Measurements from ENCODE around the gene RAP1A.

RAP1A gene

DNA sequence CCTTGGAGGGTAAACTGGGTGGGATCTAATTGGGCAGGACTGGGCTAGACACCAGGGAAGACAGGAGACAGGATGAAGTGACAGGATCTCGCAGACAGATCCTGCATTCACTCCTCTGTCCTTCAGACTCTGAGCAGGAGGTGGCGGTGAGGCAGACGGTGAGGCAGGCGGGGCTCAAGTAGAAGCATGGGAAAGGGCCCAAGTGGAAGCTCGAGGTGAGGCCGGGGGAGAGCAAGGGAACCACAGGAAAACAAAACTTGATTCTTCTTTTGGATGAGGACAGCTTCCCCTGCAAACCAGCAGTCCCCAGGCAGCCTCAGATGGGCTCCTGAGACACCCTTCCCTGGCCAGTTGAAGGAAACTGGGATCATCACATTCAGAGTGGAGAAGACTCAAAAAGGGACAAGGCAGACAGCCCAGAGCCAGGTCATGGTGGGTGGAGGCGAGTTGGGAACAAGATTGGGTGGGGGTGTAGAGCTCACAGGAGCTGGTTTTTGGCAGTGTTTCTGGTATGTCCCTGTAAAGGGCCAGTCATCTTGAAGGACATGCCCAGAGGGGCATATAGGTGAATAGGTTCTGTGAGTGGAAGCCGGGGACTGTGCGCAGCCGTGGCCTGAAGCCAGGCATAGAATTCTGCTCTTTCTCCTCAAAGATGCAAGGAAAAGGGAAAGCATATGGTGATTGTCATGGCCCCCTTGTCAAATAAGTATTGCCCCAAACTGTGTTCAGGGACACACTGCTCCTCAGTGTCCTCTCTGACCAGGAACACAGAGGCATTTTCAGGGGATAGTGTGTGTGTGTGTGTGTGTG lies 101.6 kb downstream of the RAP1A start:
- DNase-seq, result no peak

DNA sequence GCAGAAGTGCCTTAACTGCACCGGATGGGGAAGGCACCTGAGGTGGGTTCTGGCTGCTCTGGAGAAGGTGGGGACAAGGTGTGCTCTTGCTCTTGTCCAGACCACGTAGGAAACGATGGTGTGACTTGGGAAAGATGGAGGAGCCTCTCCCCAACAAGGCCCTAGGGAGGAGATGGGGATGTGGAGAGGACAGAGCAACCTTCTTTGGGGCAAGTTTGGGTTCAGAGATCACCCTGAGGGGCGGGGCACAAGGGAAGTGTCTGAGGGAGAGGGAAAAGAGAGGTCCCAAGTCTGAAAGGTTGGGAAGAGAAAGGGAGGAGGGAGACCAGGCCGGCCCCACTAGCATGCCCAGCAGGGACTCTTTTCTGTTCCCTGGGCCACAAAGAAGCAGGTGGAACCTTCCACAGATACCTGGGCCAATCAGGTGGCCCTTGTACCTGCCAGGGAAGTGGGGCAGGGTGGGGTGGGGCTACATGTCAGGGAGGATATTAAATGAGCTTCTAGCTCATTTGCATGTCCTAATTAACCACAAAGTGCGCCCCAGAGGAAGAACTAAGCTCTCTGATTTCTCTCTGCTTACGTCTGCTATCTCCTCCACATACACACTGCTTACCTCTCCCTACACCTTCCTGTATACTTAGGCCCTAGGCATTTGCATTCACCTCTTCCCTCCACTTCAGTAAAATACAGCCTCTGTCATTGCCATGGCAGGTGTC lies 103.7 kb downstream of the RAP1A start:
- no peak for DNase-seq

DNA sequence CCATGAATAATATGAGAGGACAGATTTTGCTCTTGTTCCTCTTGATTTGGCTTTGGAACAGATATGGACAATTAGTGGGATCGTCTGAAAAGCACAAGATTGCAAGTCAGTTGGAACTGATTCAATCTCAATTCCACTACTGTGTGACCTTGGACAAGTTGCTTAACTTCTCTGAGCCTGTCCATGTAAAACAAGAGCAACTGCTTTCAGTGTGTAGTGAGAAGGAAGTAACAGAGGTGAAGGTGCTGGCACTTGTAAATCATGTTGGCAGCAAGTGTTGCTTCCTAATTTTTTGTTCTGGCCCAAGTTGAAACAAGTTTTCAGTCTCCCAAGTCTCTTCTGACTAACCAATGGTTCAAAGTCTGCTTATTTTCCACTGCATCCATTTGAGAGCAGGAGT lies 104.3 kb downstream of the RAP1A start:
- no peak for DNase-seq

DNA sequence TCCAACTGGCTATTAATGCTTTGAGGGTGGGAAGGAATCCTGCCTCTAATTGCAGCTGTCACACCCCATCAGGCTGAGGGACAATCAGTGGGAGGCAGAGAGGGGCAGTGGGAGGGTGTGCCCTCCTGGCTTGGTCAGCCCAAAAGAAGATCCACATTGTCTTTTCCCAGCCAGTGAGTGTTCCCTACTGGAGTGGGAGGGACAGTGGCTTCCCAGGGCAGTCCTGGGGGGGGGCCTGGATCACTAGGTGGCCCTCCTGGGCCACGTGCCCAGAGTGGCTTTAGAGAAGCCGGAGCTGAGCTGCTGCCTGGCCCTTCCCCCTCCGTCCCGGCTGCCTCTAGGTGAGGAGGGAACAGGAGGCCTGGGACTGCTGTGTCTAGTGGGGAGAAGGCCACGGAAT lies 105.6 kb downstream of the RAP1A start:
- DNase-seq, result no peak

DNA sequence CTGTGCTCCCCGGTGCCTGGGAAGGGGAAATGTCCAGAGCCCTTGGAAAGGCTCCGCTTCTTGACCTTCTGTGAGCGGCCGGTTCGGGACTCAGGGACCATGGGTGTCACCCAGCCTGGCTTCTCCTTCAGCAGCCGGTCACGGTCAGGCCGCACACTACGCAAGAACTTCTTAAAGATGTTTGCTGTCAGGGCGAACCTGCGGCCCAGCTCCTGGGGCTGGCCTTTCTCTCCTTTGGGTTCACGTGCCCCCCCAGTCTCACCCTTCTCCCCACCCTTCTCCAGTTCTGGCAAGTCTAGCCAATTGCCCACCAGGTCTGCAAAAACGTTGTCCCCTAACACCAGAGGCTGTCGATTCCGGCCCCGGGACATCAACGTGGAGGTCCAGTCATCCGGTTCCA lies 107.5 kb downstream of the RAP1A start:
- no peak for DNase-seq

DNA sequence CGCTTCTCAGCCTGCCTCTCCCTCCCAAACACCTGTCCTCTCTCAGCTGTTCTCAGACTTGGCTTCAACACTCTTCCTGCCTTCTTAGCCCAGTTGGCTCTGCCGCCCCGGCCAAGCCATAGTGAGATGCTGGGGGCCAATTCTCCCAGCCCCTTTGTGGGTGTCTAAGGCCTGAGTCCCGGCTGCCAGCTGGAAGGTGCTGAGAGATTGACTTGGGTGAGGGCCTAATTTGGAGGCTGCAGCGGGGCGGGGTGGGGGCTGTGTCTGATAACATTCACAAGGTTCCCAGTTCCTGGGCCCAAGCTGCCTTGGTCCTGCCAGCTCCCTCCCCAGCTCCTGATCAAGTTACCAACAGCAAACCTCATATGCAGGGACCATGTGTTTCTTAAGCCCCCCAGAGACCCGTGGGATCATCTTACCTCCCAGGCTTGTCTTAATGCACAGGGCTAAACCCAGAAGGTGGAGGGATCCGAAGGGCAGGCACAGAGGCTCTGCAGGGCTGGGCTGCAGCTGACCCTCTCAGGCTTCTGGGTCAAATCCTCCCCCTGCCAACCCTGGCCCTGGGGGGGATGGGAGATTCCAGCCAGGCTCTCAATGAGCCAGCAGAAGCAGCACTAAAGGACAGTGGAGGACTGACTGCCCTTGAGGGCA lies 109.8 kb downstream of the RAP1A start:
- no peak for DNase-seq

DNA sequence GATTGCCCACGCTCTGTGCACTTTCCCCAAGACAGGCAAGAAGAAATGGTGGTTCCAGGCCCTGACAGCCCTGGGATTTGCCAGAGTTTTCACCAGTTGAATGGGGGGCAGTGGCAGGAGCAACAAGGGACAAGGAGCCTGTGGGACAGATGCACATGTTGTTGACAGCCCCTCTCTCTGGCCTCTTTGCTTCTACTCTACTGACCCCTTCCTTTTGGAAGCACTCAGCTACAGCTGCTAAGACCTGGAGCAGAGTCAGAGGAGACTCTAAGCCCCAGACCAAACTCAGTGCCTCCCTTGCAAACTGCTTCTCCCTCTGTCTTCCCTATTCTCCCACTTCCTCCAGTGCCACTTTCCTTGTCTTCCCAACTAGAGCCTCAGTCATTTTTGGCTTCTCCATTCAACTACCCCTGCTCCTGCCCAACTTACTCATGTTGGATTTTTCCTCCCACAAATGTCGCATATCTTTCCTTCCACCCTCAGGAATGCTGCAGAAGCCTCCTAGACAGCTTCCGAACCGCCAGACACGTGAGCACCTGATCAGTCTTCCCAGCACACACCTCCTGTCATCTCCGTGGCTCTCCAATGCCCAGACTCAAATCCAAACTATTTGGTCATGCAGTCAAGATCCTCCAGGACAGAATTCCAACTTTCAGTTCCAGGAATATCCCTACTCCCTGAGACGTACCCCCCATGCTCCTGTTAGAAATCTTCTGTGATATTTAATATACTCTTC lies 110.5 kb downstream of the RAP1A start:
- DNase-seq, result no peak

DNA sequence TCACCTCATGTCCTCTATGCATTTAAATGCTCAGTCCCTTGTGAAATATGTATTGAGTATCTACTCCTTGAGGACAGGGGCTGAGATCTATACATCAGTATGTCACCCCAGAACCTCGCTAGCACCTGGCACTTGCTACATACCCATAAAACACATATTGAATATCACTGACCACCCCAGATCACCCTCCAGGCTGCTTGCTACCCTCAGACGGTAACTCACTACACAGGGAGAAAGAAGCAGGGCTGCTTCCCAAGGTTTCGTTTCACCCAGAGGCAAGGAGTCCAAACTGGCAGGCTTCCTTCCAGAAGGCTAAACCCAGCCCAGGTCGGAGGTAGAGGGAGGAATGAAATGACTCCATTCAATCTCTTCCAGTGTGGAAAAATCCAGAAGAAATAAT lies 111.1 kb downstream of the RAP1A start:
- no peak for DNase-seq

DNA sequence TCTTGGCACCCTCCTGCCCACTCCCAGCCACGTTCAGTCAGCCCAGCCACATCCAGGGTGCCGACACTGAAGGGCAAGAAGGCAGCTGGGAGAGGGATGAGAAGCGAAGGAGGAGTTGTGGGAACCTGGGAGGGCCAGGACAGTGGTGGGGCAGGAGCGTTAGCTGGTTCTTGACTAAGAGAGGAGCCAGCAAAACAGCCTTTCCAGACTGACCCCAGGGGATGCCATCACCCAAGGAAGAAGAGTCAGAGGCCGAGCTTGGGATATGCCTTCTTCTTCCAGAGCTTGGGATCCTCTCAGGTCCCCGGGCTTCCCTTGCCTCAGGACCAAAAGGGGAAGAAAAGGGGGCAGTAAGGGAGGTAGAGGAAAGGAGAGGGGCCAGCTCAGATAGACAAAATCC lies 112.4 kb downstream of the RAP1A start:
- no peak for DNase-seq

DNA sequence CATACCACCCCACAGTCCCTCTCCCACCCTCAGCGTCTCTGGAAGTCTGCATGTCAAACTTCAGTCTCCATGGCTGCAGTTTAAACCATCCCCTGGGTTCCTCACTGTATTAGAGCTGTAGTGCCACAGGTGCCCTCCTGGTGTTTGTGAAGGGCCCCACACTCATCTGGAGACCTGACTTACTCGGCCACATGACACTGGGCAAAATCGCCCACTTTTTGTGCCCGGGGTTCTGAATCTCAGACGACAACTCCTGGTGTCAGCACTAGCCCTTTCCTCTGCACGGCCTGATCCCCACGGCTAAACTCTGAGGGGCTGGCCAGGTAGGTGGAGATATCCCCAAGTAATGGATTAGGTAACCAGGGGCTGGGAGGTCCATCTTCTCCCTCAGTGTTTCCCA lies 113.1 kb downstream of the RAP1A start:
- DNase-seq, result no peak

DNA sequence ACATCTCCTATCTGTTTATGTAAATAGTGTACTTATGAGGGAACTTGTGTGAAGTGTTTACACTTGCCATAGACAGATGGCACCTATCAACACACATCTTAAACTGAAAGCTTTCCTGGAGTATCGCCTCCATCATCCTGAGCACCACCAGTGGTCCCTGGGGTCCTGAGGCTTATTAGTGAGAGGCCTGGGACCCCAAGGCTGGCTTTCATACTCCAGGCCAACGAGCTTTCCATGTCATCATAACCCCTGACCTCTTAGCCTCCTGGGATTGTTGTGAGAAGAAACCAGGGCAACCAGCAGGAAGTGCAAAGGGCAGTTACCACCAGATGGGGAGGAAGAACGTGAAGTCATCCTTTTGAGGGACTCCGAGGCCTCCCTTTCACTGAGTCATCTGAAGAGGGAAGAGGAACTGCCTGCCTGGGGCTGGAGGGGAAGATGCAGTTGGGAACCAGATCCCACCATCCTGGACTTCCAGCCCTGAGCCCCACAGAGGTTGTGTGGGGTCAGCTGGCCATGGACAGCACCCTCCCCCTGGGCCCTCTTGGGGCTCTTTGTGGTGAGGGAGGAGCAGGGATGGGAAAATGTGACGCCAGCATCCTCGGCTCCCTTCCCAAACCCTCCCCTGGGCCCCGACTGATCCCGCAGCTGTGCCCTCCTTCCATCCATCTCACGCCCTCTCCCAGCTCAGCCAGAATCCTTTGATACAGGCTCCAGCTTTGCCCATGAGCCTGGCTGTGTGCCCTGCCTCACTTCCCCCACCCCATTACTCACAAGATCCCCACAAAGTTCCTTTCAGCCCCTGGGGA lies 113.8 kb downstream of the RAP1A start:
- no peak for DNase-seq

DNA sequence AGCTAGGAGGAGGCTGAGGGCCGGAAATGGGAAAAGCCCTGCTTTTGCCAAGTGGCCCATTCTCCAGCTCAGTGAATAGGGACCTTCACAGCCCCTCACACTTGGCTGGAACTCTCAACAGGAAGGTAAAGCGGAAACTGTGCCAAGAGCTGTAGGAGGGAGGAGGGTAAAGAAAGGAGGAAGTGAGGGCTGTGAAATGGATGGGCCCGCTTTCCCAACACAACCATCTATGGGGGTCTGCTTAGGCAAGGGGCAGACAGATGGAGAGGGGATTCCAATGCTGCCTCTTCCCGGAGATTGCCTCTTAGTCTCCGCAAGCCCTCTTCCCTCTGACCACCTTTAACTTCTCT lies 114.4 kb downstream of the RAP1A start:
- no peak for DNase-seq

DNA sequence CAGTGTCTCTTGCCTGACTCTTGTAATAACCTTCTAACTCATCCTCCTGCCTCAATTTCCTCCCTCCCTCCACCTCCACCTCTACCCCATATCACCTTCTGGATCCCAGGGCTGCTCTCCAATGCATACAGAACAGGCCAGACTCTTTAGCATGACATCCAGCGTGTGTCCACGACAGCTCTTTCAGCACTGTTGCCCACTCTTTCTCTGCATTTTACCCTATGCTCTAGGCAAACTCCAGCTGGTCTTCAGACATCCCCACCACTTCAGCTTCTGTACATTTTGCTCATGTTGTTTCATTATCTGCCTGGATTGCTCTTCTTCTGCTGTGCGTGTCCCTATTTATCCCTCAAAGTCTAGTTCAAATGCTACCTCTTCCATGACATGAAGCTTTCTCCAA lies 114.8 kb downstream of the RAP1A start:
- DNase-seq, result no peak

DNA sequence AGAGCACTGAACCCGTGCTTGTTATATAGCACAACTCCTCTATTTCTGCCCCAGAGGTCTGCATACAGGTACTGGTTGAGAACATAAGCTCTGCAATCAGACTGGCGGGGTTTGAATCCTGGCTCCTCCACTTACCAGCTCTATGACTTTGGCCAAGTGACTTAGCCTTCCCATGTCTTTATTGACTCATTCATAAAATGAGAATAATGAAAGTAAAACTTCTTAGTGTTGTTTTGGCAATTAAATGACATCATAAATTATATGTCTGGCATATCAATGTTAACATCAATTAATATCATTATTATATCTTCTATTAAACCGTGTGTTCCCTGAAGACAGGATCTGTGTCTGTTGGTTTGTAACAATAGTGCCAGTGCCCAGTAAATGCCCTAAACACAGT lies 115.3 kb downstream of the RAP1A start:
- DNase-seq, result no peak

DNA sequence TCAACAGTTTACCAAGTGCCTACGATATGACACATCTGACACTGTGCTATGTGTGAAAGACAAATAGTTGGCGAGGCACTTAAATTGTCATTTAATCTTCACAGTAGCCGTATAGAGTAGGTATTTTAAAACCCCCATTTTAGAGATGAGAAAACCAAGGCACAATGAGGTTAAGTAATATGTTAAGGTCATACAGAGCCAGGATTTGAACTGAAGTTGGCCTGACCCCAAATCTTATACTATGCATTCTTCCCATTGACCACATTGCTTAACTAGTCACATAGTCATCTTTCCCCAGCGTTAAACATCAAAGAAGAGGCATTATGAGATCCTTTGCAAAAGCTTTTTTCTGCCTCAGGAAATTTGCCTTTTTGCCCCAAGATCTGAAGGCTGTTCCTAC lies 115.7 kb downstream of the RAP1A start:
- no peak for DNase-seq

DNA sequence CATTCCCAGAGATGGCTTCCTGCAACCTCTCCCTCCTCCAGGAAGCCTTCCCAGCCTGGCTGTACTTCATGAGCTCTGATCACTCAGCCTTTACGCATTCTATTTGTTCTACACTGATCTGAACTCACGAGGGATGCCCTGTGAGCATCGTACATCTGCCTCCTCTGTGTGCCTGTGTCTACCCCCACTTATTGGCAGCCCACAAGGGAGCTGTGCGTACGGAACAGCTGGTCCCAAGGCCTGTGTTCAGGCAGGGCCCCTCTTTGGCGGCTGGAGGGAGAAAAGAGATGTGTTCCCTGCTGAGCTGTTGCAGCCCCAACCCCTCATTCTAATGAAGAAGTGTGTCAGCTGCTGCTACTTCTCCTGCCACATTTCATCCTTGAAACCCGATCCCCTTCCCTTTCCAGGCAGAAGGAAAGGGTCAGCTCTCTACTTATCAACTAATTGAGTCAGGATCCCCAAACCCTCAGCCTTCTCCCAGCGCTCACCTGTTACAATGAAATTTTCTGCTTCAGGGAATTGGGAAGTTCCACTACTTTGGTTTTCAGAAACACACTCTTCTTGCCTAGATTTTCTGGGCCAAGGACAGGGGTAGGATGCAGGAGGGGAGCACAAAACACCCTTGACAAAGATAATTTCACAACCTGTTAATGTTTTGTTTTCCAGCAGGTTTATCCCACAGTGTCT lies 116.4 kb downstream of the RAP1A start:
- no peak for DNase-seq

DNA sequence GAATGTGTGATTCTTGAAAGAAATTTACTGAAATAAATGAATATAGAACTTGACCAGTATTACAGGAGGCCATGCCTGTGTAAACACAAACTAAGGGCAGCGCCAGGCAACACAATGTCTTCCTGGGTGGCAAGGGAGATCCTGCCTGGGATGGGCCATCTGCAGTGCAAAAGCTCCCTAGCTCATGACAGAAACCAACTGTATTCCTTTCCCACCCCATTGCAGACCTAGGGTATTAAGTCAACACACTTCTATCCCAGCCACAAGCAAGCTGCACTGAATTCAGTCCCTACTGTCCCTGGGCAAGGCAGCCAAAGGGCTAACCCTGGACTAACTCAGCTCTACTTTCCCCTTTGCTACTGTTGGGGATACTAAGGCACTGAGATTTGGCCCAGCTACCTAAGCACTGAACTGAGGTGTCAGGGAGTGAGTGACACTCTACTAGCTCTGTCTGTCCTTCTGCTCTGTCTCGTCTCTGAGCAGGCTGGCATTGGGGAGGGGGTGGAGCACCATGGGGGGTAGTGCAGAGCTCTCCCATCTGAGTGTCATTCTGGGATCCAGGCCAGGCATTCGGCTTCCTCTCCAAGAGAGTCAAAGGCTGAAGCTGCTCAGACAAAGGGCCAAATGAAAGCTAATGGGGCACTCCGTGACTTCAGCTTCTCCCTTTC lies 117.1 kb downstream of the RAP1A start:
- no peak for DNase-seq

DNA sequence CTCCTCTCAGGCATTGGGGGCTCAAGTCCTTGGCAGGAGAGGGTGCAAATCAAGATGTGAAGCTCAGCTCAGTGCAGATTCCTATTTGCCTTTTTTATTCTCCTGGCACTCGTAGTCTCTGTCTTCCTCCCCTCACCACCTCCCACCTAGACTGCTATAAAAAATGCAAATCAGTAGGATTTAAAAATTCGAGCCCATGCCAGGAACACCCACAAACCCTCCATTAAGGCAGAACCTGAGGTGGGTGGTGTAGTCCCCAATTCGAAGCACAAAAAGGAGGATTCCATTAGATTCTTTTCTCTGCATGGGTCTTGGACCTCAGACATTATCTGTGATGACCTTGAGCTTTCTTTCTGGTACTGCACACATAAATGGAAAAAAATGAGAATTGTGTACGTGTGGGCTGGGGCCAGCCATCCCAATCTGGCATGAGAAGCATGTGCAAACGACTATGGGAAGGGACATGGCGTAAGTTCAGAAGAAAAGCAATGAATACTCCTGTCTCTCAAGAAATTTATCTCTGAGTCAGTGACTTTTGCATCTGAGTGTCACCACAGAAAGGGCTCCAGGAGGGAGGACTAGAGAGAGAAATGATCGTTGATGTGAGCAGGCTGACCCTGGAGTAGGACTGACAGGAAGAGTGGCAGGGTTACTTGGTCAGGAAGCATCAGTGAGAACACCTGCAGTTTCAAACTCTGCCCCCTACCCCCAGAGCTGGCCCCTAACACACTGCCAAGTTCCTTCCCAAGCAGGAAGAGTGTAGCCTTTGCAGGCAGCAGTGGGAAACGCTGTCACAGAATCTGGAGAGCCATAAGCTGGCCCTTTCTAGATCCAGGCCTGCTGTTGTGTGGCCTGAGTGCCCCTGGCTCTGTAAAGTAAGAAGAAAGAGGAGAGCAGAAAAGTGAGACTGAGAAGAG lies 117.9 kb downstream of the RAP1A start:
- no peak for DNase-seq

DNA sequence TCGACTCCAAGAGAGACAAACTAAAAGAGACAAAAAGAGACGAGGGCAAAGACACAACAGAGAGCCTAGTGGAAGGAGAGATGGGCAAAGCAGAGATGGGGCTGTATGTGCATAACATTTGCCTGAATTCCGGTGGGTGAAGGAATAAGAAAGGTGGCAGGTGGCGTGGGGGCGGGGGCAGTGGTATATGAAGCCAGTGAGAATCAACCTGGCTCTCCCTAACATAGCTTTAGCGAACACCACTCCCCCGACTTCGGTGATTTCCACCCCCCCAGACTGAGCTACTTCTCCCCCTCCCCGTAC lies 118.5 kb downstream of the RAP1A start:
- DNase-seq, result no peak

DNA sequence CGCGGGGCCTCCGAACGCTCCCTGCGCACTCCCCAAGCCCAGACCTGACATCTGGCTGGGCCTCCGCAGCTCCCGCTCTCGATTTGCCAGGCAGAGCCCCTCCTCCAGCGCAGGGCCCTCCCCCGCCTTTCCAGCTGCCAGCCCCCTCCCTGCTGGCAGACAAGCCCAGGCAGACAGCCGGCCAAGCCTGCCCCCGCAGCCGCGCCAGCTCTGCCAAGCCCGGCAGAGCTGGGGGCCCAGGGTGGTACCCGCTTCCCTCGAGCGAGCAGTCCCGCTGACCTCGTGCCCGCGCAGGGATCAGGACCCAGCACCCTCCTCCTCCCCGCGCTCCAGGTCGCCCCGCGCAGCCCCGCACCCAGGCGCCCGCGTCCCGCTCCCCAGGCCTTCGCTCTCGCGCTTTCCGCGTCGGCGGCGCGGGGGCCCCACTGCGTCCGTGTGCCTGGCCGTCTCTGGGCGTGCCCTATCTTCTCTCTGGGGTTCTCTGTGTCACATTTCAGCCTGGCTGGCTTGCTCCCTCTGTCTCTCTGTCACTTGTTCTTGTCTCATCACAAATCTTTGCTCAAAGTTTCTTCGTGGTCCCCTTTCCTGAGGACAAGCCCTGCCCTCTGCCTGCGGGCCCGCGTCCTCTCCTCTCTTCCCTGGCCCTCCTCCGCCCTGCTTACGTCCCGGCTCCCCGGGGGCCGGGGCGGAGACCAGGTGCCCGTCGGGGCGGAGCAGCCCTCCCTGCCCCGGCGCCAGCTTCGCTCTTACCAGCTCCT lies 119.0 kb downstream of the RAP1A start:
- DNase-seq, result peak; percentile 34
